T-helper 2 cell treated with Interferon-gamma antibody and Interleukin-4, amounts not matched to agents 5 μg/mL and 100 μg/mL, for 36 hours (primary cell): Measurements from ENCODE around the gene ARHGEF3.

Experiments used
- DNase-seq: peaks from one replicate; pipeline ENCODE4 v3.0.0; 2021; ENCODE audit warnings: low spot score
- H3K27ac Mint-ChIP-seq: one replicate; pipeline ENCODE4 v1.8.0; 2021; ENCODE audit warnings: mild to moderate bottlenecking, mixed read lengths
- H3K27me3 Mint-ChIP-seq: one replicate; pipeline ENCODE4 v1.8.0; 2021; ENCODE audit warnings: low read depth, mixed read lengths
- H3K36me3 Mint-ChIP-seq: one replicate; pipeline ENCODE4 v1.8.0; 2021; ENCODE audit warnings: low read depth, mixed read lengths
- H3K4me1 Mint-ChIP-seq: one replicate; pipeline ENCODE4 v1.8.0; 2021; ENCODE audit warnings: low read depth, mixed read lengths
- H3K4me3 Mint-ChIP-seq: one replicate; pipeline ENCODE4 v1.8.0; 2022; ENCODE audit warnings: mild to moderate bottlenecking, moderate library complexity, mixed read lengths
- H3K9me3 Mint-ChIP-seq: one replicate; pipeline ENCODE4 v1.8.0; 2021; ENCODE audit warnings: mixed read lengths

The ARHGEF3 gene

GRCh38 chr3:56813653-56813960 lies 11.9 kb upstream of the ARHGEF3 start:
- Mint-ChIP-seq H3K9me3 (no peaks in the 10 kb centered on the region), H3K27me3 (no peaks in the 10 kb centered on the region), H3K27ac (peak overlapping the region; percentile 39), H3K4me1 (peaks cover 38% of the 10 kb centered on the region), H3K4me3 (peak overlapping the region; percentile 1), H3K36me3 (peaks cover 1% of the 10 kb centered on the region)
- no peak for DNase-seq

- Mint-ChIP-seq H3K4me1 (peaks cover 38% of the 10 kb centered on the region), H3K4me3 (peak overlapping the region; percentile 1), H3K27me3 (no peaks in the 10 kb centered on the region), H3K27ac (peak overlapping the region; percentile 39), H3K36me3 (peaks cover 1% of the 10 kb centered on the region), H3K9me3 (no peaks in the 10 kb centered on the region)
- no peak for DNase-seq
Observed at GRCh38 chr3:56812754-56813652, 11.3 kb upstream of the ARHGEF3 start.

DNA sequence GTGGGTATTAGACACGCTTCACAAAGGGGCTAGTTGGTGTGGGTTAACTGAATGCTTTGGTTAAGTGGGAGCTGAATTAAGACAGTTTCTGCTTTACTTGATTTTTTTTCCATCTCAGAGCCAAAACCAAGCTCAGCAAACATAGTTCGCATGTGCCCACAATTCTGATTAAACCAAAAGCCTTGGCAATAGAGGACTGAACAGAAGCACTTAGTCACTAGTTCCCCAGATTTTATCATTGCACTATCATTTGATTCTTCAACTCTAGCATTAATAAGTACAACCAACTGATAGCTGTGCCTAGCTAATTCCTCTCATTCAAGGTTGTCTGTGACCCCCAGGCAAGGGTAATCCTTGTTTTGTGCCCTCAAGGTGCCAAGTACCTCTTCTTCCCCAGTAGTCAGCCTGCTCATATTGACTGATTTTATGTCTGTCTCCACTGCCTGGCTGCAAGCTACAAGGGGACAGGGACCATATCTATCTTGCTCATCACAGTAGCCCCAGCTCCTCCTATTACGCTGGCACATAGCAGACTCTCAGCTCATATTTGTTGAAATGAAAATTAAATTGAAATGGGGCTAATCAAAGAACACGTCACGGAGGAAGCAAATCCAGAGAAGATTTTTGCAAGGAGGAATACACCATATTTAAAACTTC lies 9.9 kb upstream of the ARHGEF3 start:
- Mint-ChIP-seq H3K36me3 (peaks cover 1% of the 10 kb centered on the region), H3K27ac (no peak overlapping the region), H3K27me3 (no peaks in the 10 kb centered on the region), H3K9me3 (no peaks in the 10 kb centered on the region), H3K4me3 (no peak overlapping the region), H3K4me1 (peaks cover 38% of the 10 kb centered on the region)
- no peak for DNase-seq

DNA sequence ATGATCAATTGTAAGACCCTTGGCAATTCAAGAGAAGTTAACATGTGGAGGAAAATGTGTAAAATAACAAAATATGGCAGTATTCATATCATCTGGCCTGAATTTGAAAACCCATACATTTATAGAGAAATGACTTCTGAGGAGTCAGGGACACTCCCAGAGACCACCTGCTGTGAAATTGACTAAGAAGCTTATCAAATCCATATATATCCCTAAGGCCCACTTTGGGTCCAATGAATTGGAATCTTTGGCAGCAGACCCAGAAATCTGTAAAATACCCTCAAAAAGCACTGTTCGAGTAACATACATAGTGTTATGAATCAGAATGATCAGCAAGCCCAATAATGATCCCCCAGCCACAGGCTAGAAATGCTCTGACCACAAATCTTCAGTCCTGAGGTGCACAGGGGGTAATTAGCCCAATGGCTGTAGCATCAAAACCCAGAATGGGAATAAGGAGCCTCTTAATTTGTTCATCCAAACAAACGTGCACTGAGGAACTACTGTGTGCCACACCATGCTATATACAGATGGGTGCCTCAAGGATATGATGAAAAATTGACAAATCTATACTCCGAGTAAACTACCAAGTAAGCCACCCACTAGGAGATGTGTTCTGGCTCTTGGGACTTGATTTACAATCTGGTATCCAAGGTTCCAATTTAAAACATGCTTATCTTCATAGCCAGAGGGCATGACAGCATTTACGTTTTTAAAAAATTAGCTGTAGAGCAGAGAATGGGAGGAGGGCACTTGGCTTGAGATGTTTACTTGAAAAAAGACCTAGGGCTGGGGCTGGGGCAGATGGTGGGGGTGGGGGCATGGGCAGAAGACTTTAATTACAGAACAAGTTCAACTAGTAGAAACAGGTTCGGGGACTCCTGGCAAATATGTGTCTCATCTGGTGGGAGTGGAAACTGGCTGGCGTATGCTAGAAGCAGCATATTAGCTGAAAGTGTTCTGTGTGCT lies 9.1 kb upstream of the ARHGEF3 start:
- no peak overlapping the region for H3K4me3 Mint-ChIP-seq
- no peak for DNase-seq
- H3K36me3 Mint-ChIP-seq, result peaks cover 1% of the 10 kb centered on the region
- H3K9me3 Mint-ChIP-seq, result no peaks in the 10 kb centered on the region
- H3K4me1 Mint-ChIP-seq, result peaks cover 36% of the 10 kb centered on the region
- no peak overlapping the region for H3K27ac Mint-ChIP-seq
- no peaks in the 10 kb centered on the region for H3K27me3 Mint-ChIP-seq

DNA sequence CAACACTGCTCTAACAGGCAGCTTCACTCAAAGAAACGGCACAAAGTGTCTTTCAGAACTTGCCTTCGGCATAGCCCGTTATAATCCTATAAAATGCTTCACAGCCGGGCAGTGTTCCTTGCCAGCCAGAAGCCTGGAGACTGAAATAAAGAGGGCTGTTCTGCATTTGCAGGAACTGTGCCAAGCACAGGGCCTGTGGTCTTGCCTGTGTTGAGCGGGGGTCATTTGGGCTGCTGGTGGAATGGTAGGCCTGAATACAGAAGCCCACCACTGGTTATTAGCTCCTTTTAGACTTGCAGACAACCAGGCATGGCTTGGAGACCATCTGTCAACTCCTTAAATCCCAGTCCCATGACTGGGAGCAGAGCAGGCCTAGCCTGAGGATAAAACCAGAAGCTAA lies 4.7 kb upstream of the ARHGEF3 start:
- Mint-ChIP-seq H3K27ac (no peak overlapping the region), H3K27me3 (no peaks in the 10 kb centered on the region), H3K4me3 (no peak overlapping the region), H3K4me1 (peaks cover 14% of the 10 kb centered on the region), H3K36me3 (peaks cover 2% of the 10 kb centered on the region), H3K9me3 (no peaks in the 10 kb centered on the region)
- DNase-seq, result no peak

DNA sequence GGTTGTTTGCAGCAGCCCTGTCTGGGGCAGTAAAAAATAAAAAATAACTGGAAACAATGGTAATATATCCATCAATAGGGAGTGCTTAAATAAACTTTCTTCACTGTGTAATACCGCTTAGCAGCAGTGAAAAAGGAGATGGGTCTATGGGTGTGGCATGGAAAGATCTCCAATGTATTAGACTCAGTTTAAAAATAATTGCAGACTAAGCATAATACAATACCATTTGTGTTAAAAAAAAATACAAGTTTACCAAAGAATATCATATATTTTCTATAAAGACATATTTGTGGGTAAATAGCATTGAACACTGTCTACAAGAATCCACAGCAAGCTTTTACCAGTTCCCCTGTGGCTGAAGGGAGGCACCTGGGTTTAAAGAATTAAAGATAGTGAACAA lies 1.0 kb upstream of the ARHGEF3 start:
- DNase-seq, result no peak
- H3K36me3 Mint-ChIP-seq, result peaks cover 14% of the 10 kb centered on the region
- peaks cover 34% of the 10 kb centered on the region for H3K4me1 Mint-ChIP-seq
- H3K27me3 Mint-ChIP-seq, result no peaks in the 10 kb centered on the region
- no peaks in the 10 kb centered on the region for H3K9me3 Mint-ChIP-seq
- H3K27ac Mint-ChIP-seq, result no peak overlapping the region
- H3K4me3 Mint-ChIP-seq, result peak overlapping the region; percentile 77

GRCh38 chr3:56802378-56802745 lies 613 bp upstream of the ARHGEF3 start:
- Mint-ChIP-seq H3K27me3 (no peaks in the 10 kb centered on the region), H3K36me3 (peaks cover 14% of the 10 kb centered on the region), H3K27ac (peak overlapping the region; percentile 62), H3K4me3 (peak overlapping the region; percentile 77), H3K4me1 (peaks cover 38% of the 10 kb centered on the region), H3K9me3 (no peaks in the 10 kb centered on the region)
- no peak for DNase-seq

- no peaks in the 10 kb centered on the region for H3K9me3 Mint-ChIP-seq
- H3K27ac Mint-ChIP-seq, result peak overlapping the region; percentile 93
- no peaks in the 10 kb centered on the region for H3K27me3 Mint-ChIP-seq
- H3K4me1 Mint-ChIP-seq, result peaks cover 51% of the 10 kb centered on the region
- peak; percentile 36 for DNase-seq
- peaks cover 25% of the 10 kb centered on the region for H3K36me3 Mint-ChIP-seq
- peak overlapping the region; percentile 96 for H3K4me3 Mint-ChIP-seq
Observed at GRCh38 chr3:56800832-56801661, 702 bp downstream of the ARHGEF3 start.

- peaks cover 30% of the 10 kb centered on the region for H3K36me3 Mint-ChIP-seq
- peaks cover 55% of the 10 kb centered on the region for H3K4me1 Mint-ChIP-seq
- H3K9me3 Mint-ChIP-seq, result no peaks in the 10 kb centered on the region
- peak; percentile 76 for DNase-seq
- no peaks in the 10 kb centered on the region for H3K27me3 Mint-ChIP-seq
- H3K4me3 Mint-ChIP-seq, result peak overlapping the region; percentile 96
- H3K27ac Mint-ChIP-seq, result peak overlapping the region; percentile 93
Observed at GRCh38 chr3:56800130-56800831, 1.5 kb downstream of the ARHGEF3 start.

GRCh38 chr3:56799251-56799882 lies 2.4 kb downstream of the ARHGEF3 start:
- Mint-ChIP-seq H3K9me3 (no peaks in the 10 kb centered on the region), H3K4me1 (peaks cover 58% of the 10 kb centered on the region), H3K36me3 (peaks cover 38% of the 10 kb centered on the region), H3K27me3 (no peaks in the 10 kb centered on the region), H3K4me3 (peak overlapping the region; percentile 96), H3K27ac (peak overlapping the region; percentile 79)
- no peak for DNase-seq

DNA sequence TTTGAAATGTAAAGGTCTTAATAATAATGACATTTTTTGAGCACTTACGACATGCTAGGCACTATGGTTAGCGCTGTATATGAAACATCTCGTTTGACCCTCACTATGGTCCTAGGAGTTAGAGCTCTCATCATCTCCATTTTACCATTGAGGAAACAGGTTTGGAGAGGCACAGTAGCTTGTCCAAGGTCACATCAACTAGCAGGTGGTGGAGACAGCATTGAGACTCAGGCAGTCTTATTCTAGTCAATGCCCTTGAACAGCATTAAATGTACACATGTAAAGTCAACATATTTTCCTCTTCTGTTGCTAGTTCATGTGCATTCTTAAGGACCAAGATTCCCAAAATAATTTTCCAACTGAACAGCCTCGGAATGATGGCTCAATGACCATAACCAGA lies 4.8 kb downstream of the ARHGEF3 start:
- peaks cover 3% of the 10 kb centered on the region for H3K9me3 Mint-ChIP-seq
- H3K27me3 Mint-ChIP-seq, result no peaks in the 10 kb centered on the region
- H3K4me3 Mint-ChIP-seq, result peak overlapping the region; percentile 58
- DNase-seq, result no peak
- H3K27ac Mint-ChIP-seq, result peak overlapping the region; percentile 56
- H3K4me1 Mint-ChIP-seq, result peaks cover 60% of the 10 kb centered on the region
- peaks cover 55% of the 10 kb centered on the region for H3K36me3 Mint-ChIP-seq

- Mint-ChIP-seq H3K27me3 (no peaks in the 10 kb centered on the region), H3K36me3 (peaks cover 56% of the 10 kb centered on the region), H3K4me3 (peak overlapping the region; percentile 55), H3K4me1 (peaks cover 62% of the 10 kb centered on the region), H3K9me3 (peaks cover 3% of the 10 kb centered on the region), H3K27ac (peak overlapping the region; percentile 57)
- no peak for DNase-seq
Observed at GRCh38 chr3:56796202-56796601, 5.5 kb downstream of the ARHGEF3 start.
